Muscle layer of duodenum (tissue), 2 donors: ENCODE data around the gene ODAD3.
"Not testable (repeated sequence)": the region's sequence is repeated elsewhere in the genome, so short reads cannot be mapped to it uniquely, and the experiment has no call there.

Experiments
- H3K27ac ChIP-seq: one replicate; pipeline ENCODE4 v1.7.0; 2013; ENCODE audit warnings: mild to moderate bottlenecking, low read length
- H3K27me3 ChIP-seq: one replicate; pipeline ENCODE4 v1.7.0; 2013; ENCODE audit warnings: low read depth, mild to moderate bottlenecking, control low read depth, low read length
- H3K36me3 ChIP-seq, 2 donors: one replicate each; pipeline ENCODE4 v1.7.0; 2013; ENCODE audit warnings: low read length in 2 of 2, control low read depth in 1 of 2, mild to moderate bottlenecking in 1 of 2; ENCODE audit not compliant: insufficient read depth in 2 of 2, control insufficient read depth in 1 of 2
- H3K4me1 ChIP-seq, 2 donors: one replicate each; pipeline ENCODE4 v1.7.0; 2013; ENCODE audit warnings: low read length in 2 of 2, mild to moderate bottlenecking in 2 of 2, control low read depth in 1 of 2, moderate library complexity in 1 of 2; ENCODE audit not compliant: insufficient read depth in 2 of 2, control insufficient read depth in 1 of 2
- H3K4me3 ChIP-seq, 2 donors: one replicate each; pipeline ENCODE4 v1.7.0; 2013; ENCODE audit warnings: low read length in 2 of 2, low read depth in 1 of 2, mild to moderate bottlenecking in 1 of 2
- H3K9me3 ChIP-seq, 2 donors: one replicate each; pipeline ENCODE4 v1.7.0; 2013; ENCODE audit warnings: low read length in 2 of 2, control low read depth in 1 of 2, mild to moderate bottlenecking in 1 of 2; ENCODE audit not compliant: control insufficient read depth in 1 of 2
- donor health status: healthy.

The ODAD3 gene

GRCh38 chr19:11475861-11476260 lies 40.9 kb upstream of the ODAD3 start:
- Histone ChIP-seq H3K9me3 (no peaks in the 10 kb centered on the region), H3K27me3 (no peaks in the 10 kb centered on the region), H3K4me3 (no peak overlapping the region), H3K27ac (no peak overlapping the region), H3K36me3 (no peaks in the 10 kb centered on the region), H3K4me1 (peaks cover 0 to 18% of the 10 kb centered on the region in 2 donors)

- H3K27ac ChIP-seq, H3K27me3 ChIP-seq, H3K36me3 ChIP-seq, H3K4me3 ChIP-seq, H3K9me3 ChIP-seq: not testable (repeated sequence)
- H3K4me1 ChIP-seq = peaks cover 0 to 14% of the 10 kb centered on the region in 2 donors
Measured at GRCh38 chr19:11475343-11475742, 40.4 kb upstream of the ODAD3 start.

GRCh38 chr19:11473725-11474124 lies 38.8 kb upstream of the ODAD3 start:
- Histone ChIP-seq H3K27me3 (no peaks in the 10 kb centered on the region), H3K9me3 (no peaks in the 10 kb centered on the region), H3K27ac (no peak overlapping the region), H3K4me3 (no peak overlapping the region), H3K36me3 (no peaks in the 10 kb centered on the region), H3K4me1 (no peaks in the 10 kb centered on the region)

- not testable (repeated sequence) for H3K4me3 ChIP-seq, H3K9me3 ChIP-seq, H3K36me3 ChIP-seq, H3K27ac ChIP-seq, H3K4me1 ChIP-seq, H3K27me3 ChIP-seq
Measured at GRCh38 chr19:11468266-11468845, 33.4 kb upstream of the ODAD3 start.

GRCh38 chr19:11465600-11465999 lies 30.7 kb upstream of the ODAD3 start:
- Histone ChIP-seq H3K36me3 (no peaks in the 10 kb centered on the region), H3K4me3 (no peak overlapping the region), H3K9me3 (no peaks in the 10 kb centered on the region), H3K27ac (no peak overlapping the region), H3K4me1 (no peaks in the 10 kb centered on the region), H3K27me3 (no peaks in the 10 kb centered on the region)

- no peaks in the 10 kb centered on the region for H3K27me3 ChIP-seq
Measured at GRCh38 chr19:11464333-11465265, 29.7 kb upstream of the ODAD3 start.

GRCh38 chr19:11463391-11463790 lies 28.5 kb upstream of the ODAD3 start:
- Histone ChIP-seq H3K27me3 (no peaks in the 10 kb centered on the region), H3K4me3 (no peak overlapping the region), H3K27ac (no peak overlapping the region), H3K9me3 (no peaks in the 10 kb centered on the region), H3K4me1 (no peaks in the 10 kb centered on the region), H3K36me3 (no peaks in the 10 kb centered on the region)

More at GRCh38 chr19:11464333-11465265, 29.7 kb upstream of the ODAD3 start:
- Histone ChIP-seq H3K9me3 (no peaks in the 10 kb centered on the region), H3K4me3 (no peak overlapping the region), H3K4me1 (no peaks in the 10 kb centered on the region), H3K27ac (no peak overlapping the region), H3K36me3 (no peaks in the 10 kb centered on the region)

GRCh38 chr19:11461453-11461852 lies 26.5 kb upstream of the ODAD3 start:
- Histone ChIP-seq H3K27ac (no peak overlapping the region), H3K27me3 (no peaks in the 10 kb centered on the region), H3K9me3 (no peaks in the 10 kb centered on the region), H3K4me3 (no peak overlapping the region), H3K36me3 (no peaks in the 10 kb centered on the region), H3K4me1 (no peaks in the 10 kb centered on the region)

- H3K9me3 ChIP-seq = no peaks in the 10 kb centered on the region
- H3K36me3 ChIP-seq = no peaks in the 10 kb centered on the region
- no peak overlapping the region for H3K27ac ChIP-seq
- no peaks in the 10 kb centered on the region for H3K27me3 ChIP-seq
- H3K4me3 ChIP-seq = no peak overlapping the region
- H3K4me1 ChIP-seq = no peaks in the 10 kb centered on the region
Measured at GRCh38 chr19:11460207-11460606, 25.3 kb upstream of the ODAD3 start.

- not testable (repeated sequence) for H3K4me1 ChIP-seq, H3K27ac ChIP-seq, H3K36me3 ChIP-seq
Measured at GRCh38 chr19:11458912-11459311, 24.0 kb upstream of the ODAD3 start.

GRCh38 chr19:11458236-11458900 lies 23.4 kb upstream of the ODAD3 start:
- Histone ChIP-seq H3K36me3 (no peaks in the 10 kb centered on the region), H3K4me3 (no peak overlapping the region), H3K27ac (no peak overlapping the region), H3K27me3 (no peaks in the 10 kb centered on the region), H3K4me1 (no peaks in the 10 kb centered on the region), H3K9me3 (no peaks in the 10 kb centered on the region)

More at GRCh38 chr19:11458912-11459311, 24.0 kb upstream of the ODAD3 start:
- H3K27me3 ChIP-seq, H3K9me3 ChIP-seq, H3K4me3 ChIP-seq: not testable (repeated sequence)
